ENCODE measurements around the gene SLC26A4. TPM values are rescaled to one million over a fixed set of nuclear protein-coding genes. Genes with fewer than 3 reads are reported as not detected.

The SLC26A4 gene
- total RNA-seq, 1 experiment from 2014 or later = 0.33 TPM

DNA sequence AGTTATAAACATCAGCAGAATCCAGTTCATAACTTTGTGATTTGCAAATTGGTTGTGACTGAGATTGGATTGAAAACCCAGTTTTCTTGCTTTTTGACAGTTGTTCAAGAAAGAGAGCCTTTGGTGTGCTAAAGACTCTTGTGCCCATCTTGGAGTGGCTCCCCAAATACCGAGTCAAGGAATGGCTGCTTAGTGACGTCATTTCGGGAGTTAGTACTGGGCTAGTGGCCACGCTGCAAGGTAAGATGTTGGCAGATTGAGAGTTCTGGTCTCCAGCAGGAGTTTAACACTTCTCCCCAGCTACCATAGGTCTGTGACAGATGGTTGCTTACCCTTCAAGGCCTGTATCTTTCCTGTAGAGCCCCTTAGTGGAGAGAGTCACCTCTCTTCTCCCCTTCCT lies 2.6 kb downstream of the SLC26A4 start:
- H2AK5ac ChIP-seq (ENCODE audit: insufficient read length, low read length) = no peak overlapping the region
- H3K4me2 ChIP-seq (ENCODE audit: insufficient read depth, insufficient read length, low read length) = no peak overlapping the region
- H4K5ac ChIP-seq (ENCODE audit: insufficient read length, low read depth, low read length) = no peak overlapping the region
- H2BK15ac ChIP-seq (ENCODE audit: low read depth, low read length) = no peak overlapping the region
- no peaks in the 10 kb centered on the region for H3K4me1 ChIP-seq (ENCODE audit: insufficient read depth, low read length)
- H3K79me1 ChIP-seq (ENCODE audit: insufficient read depth, low read depth, low read length, poor library complexity, severe bottlenecking) = no peaks in the 10 kb centered on the region
- no peak for DNase-seq
- no peak overlapping the region for H2AFZ ChIP-seq (ENCODE audit: low read length)
- peaks cover 70% of the 10 kb centered on the region for H3K27me3 Mint-ChIP-seq (ENCODE audit: low read depth)
- no peak overlapping the region for H3K4me3 Mint-ChIP-seq
- no peak overlapping the region for H3K56ac ChIP-seq (ENCODE audit: insufficient read length, low read depth, low read length)
- H3K27me3 ChIP-seq (ENCODE audit: insufficient read depth, low read length) = peaks cover 33% of the 10 kb centered on the region
- TF ChIP-seq, protein P1, sequence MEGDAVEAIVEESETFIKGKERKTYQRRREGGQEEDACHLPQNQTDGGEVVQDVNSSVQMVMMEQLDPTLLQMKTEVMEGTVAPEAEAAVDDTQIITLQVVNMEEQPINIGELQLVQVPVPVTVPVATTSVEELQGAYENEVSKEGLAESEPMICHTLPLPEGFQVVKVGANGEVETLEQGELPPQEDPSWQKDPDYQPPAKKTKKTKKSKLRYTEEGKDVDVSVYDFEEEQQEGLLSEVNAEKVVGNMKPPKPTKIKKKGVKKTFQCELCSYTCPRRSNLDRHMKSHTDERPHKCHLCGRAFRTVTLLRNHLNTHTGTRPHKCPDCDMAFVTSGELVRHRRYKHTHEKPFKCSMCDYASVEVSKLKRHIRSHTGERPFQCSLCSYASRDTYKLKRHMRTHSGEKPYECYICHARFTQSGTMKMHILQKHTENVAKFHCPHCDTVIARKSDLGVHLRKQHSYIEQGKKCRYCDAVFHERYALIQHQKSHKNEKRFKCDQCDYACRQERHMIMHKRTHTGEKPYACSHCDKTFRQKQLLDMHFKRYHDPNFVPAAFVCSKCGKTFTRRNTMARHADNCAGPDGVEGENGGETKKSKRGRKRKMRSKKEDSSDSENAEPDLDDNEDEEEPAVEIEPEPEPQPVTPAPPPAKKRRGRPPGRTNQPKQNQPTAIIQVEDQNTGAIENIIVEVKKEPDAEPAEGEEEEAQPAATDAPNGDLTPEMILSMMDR (conservative IDR thresholded peaks at IDR 0.05) = no peak
- WGBS (ENCODE audit: extremely low coverage, insufficient read length, low lambda C conversion rate) = no CpG with 5 or more reads among the region's 4 CpGs
- no peak overlapping the region for H4K91ac ChIP-seq (ENCODE audit: insufficient read length, low read depth, low read length)
- H3K79me2 ChIP-seq (ENCODE audit: insufficient read depth, low read length) = no peaks in the 10 kb centered on the region
- H3K4ac ChIP-seq (ENCODE audit: low read depth, low read length) = no peak overlapping the region
- H3K9ac ChIP-seq (ENCODE audit: extremely low read depth, insufficient read length, low read length) = no peak overlapping the region
- no peak overlapping the region for H3K14ac ChIP-seq (ENCODE audit: insufficient read depth, low read length)
- no peak overlapping the region for H2BK12ac ChIP-seq (ENCODE audit: insufficient read length, low read depth, low read length)
- H3K27ac ChIP-seq (ENCODE audit: insufficient read length, low read depth, low read length) = no peak overlapping the region
- no peak overlapping the region for H3K18ac ChIP-seq (ENCODE audit: insufficient read length, low read depth, low read length)
- H3K9me3 ChIP-seq (ENCODE audit: control insufficient read depth, low read depth, low read length) = no peaks in the 10 kb centered on the region
- H3K23ac ChIP-seq (ENCODE audit: insufficient read length, low read depth, low read length) = no peak overlapping the region
- no peaks in the 10 kb centered on the region for H4K20me1 ChIP-seq (ENCODE audit: control insufficient read depth, insufficient read depth, insufficient read length)
- no peak overlapping the region for H4K8ac ChIP-seq (replicated peaks; ENCODE audit: insufficient read length, low read depth, low read length)
- peaks cover 15% of the 10 kb centered on the region for H3K23me2 ChIP-seq (ENCODE audit: insufficient read length, low read depth, low read length, poor library complexity, severe bottlenecking)
- peaks cover 15 to 18% of the 10 kb centered on the region in 2 experiments for H3K4me1 Mint-ChIP-seq
- no peak overlapping the region for H2BK20ac ChIP-seq (ENCODE audit: low read depth, low read length, poor library complexity, severe bottlenecking)
- H2BK5ac ChIP-seq (ENCODE audit: insufficient read length, low read length) = no peak overlapping the region
- peaks cover 0 to 2% of the 10 kb centered on the region in 2 experiments; a peak in 1 of 5 replicates for H3K9me3 Mint-ChIP-seq
- H2BK120ac ChIP-seq (ENCODE audit: low read depth, low read length, poor library complexity, severe bottlenecking) = no peak overlapping the region
- no peak overlapping the region for H3T11ph ChIP-seq (ENCODE audit: low read length)
- H3K36me3 Mint-ChIP-seq (ENCODE audit: insufficient read depth in 1 of 3, low read depth in 3 of 3) = no peaks in the 10 kb centered on the region; a peak in 1 of 7 replicates
- H3K27ac Mint-ChIP-seq = no peak overlapping the region

Data from H9 (cell line).